ENCODE data around the gene CHAD. TPM values are rescaled to one million over a fixed set of nuclear protein-coding genes. Genes with fewer than 3 reads are reported as not detected.

CHAD gene
- total RNA-seq, 1 experiment from 2014 or later: not detected

- no peak for DNase-seq (ENCODE audit: extremely low read depth, low read depth)
Measured at GRCh38 chr17:50460831-50461526, 7.7 kb downstream of the CHAD start.

- DNase-seq (ENCODE audit: extremely low read depth, low read depth): no peak
Measured at GRCh38 chr17:50459756-50460155, 8.9 kb downstream of the CHAD start.

GRCh38 chr17:50458701-50459676 lies 9.7 kb downstream of the CHAD start:
- DNase-seq (ENCODE audit: extremely low read depth, low read depth): no peak

GRCh38 chr17:50458270-50458669 lies 10.4 kb downstream of the CHAD start:
- no peak for DNase-seq (ENCODE audit: extremely low read depth, low read depth)

GRCh38 chr17:50457621-50458020 lies 11.1 kb downstream of the CHAD start:
- DNase-seq (ENCODE audit: extremely low read depth, low read depth): no peak

GRCh38 chr17:50453901-50454300 lies 14.8 kb downstream of the CHAD start:
- DNase-seq (ENCODE audit: extremely low read depth, low read depth): no peak

GRCh38 chr17:50452630-50453300 lies 15.9 kb downstream of the CHAD start:
- DNase-seq (ENCODE audit: extremely low read depth, low read depth): no peak

GRCh38 chr17:50451943-50452629 lies 16.6 kb downstream of the CHAD start:
- no peak for DNase-seq (ENCODE audit: extremely low read depth, low read depth)

- DNase-seq (ENCODE audit: extremely low read depth, low read depth): no peak
Measured at GRCh38 chr17:50448643-50449042, 20.0 kb downstream of the CHAD start.

- no peak for DNase-seq (ENCODE audit: extremely low read depth, low read depth)
Measured at GRCh38 chr17:50447870-50448595, 20.6 kb downstream of the CHAD start.

GRCh38 chr17:50445730-50446325 lies 22.9 kb downstream of the CHAD start:
- no peak for DNase-seq (ENCODE audit: extremely low read depth, low read depth)

- DNase-seq (ENCODE audit: extremely low read depth, low read depth): no peak
Measured at GRCh38 chr17:50444841-50445715, 23.6 kb downstream of the CHAD start.

- no peak for DNase-seq (ENCODE audit: extremely low read depth, low read depth)
Measured at GRCh38 chr17:50443505-50443974, 25.1 kb downstream of the CHAD start.

GRCh38 chr17:50440838-50441829 lies 27.5 kb downstream of the CHAD start:
- DNase-seq (ENCODE audit: extremely low read depth, low read depth): no peak

- DNase-seq (ENCODE audit: extremely low read depth, low read depth): no peak
Measured at GRCh38 chr17:50440172-50440837, 28.4 kb downstream of the CHAD start.

- DNase-seq (ENCODE audit: extremely low read depth, low read depth): no peak
Measured at GRCh38 chr17:50439008-50439407, 29.7 kb downstream of the CHAD start.

GRCh38 chr17:50437409-50437808 lies 31.3 kb downstream of the CHAD start:
- DNase-seq (ENCODE audit: extremely low read depth, low read depth): no peak

Measured in NCI-H460 (cell line).